Colonic mucosa (tissue), 4 donors: Measurements from ENCODE around the gene MAP3K5. TPM values are rescaled to one million over a fixed set of nuclear protein-coding genes. Genes with fewer than 3 reads are reported as not detected.

ENCODE experiments used
- DNase-seq: peaks from one replicate; pipeline ENCODE4 v3.0.0-alpha.2; 2020
- H3K27ac ChIP-seq: fragments of 200-600 bp; one replicate; pipeline ENCODE4 v1.8.0; 2021
- H3K27me3 ChIP-seq: fragments of 200-600 bp; one replicate; pipeline ENCODE4 v1.8.0; 2021
- H3K36me3 ChIP-seq: fragments of 200-600 bp; one replicate; pipeline ENCODE4 v1.8.0; 2021
- H3K4me1 ChIP-seq: fragments of 200-600 bp; one replicate; pipeline ENCODE4 v1.8.0; 2021; ENCODE audit warnings: mild to moderate bottlenecking
- H3K4me3 ChIP-seq: fragments of 200-600 bp; one replicate; pipeline ENCODE4 v1.8.0; 2021
- H3K9ac ChIP-seq, 2 donors: one replicate each; pipeline ENCODE4 v1.7.0; 2013; ENCODE audit warnings: control low read depth in 2 of 2, low read depth in 2 of 2, low read length in 2 of 2
- H3K9me3 ChIP-seq: fragments of 200-600 bp; one replicate; pipeline ENCODE4 v1.8.0; 2021
- intact Hi-C: fragments of 100-400 bp; cut with DNase I; formaldehyde crosslinking; loops from one replicate; pipeline ENCODE4 v1.14.1; 2022
- total RNA-seq, 2 donors: library from RNA; stranded (reverse); fragmentation: NEBNext Ultra II Directional in 1 of 2; extraction: Animal tissue kit (Norgen Biotek cat#: 25700) in 1 of 2; gene quantifications; one replicate each; pipeline ENCODE4 v1.2.1, GENCODE V29; 2021
- TF ChIP-seq, protein P1 (sequence below): fragments of 200-600 bp; IDR thresholded peaks from one replicate; pipeline ENCODE4 v1.8.0; 2022; ENCODE audit warnings: antibody characterized with exemption, mild to moderate bottlenecking
- donor health status: healthy.
- donor health status: DM: no; HTN: no; CAD: no.
- donor health status: DM: no; HTN: no; CAD: no.

Gene MAP3K5
- total RNA-seq, 2 donors from 2014 or later: 15.3 to 17.1 TPM

DNA sequence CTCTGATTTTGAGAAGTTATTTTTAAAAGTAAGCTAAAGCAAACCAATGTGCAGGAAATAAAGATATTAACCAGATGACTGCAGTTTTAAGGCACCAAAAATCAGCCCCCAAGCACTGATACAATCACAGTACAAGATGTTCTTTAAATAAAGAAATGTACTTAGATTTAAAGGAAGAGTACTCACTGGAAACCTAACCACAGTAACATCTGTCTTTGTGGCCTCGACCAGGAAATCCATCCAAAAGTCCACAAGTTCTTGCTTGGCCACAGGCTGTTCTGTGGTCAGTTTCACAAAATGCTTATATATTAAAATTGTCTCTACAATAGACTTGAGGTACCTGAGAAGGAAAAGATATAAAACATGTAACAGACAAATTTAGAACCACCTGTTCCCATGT is 136.2 kb downstream of the MAP3K5 start:
- no peak overlapping the region for H3K4me3 ChIP-seq
- H3K9ac ChIP-seq: no peak overlapping the region
- no peak overlapping the region for H3K27ac ChIP-seq
- intact Hi-C loops: no loop called here
- no peaks in the 10 kb centered on the region for H3K36me3 ChIP-seq
- TF ChIP-seq, protein P1, sequence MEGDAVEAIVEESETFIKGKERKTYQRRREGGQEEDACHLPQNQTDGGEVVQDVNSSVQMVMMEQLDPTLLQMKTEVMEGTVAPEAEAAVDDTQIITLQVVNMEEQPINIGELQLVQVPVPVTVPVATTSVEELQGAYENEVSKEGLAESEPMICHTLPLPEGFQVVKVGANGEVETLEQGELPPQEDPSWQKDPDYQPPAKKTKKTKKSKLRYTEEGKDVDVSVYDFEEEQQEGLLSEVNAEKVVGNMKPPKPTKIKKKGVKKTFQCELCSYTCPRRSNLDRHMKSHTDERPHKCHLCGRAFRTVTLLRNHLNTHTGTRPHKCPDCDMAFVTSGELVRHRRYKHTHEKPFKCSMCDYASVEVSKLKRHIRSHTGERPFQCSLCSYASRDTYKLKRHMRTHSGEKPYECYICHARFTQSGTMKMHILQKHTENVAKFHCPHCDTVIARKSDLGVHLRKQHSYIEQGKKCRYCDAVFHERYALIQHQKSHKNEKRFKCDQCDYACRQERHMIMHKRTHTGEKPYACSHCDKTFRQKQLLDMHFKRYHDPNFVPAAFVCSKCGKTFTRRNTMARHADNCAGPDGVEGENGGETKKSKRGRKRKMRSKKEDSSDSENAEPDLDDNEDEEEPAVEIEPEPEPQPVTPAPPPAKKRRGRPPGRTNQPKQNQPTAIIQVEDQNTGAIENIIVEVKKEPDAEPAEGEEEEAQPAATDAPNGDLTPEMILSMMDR: no peak
- no peak for DNase-seq
- H3K9me3 ChIP-seq: no peaks in the 10 kb centered on the region
- H3K27me3 ChIP-seq: no peaks in the 10 kb centered on the region
- peaks cover 8% of the 10 kb centered on the region for H3K4me1 ChIP-seq

DNA sequence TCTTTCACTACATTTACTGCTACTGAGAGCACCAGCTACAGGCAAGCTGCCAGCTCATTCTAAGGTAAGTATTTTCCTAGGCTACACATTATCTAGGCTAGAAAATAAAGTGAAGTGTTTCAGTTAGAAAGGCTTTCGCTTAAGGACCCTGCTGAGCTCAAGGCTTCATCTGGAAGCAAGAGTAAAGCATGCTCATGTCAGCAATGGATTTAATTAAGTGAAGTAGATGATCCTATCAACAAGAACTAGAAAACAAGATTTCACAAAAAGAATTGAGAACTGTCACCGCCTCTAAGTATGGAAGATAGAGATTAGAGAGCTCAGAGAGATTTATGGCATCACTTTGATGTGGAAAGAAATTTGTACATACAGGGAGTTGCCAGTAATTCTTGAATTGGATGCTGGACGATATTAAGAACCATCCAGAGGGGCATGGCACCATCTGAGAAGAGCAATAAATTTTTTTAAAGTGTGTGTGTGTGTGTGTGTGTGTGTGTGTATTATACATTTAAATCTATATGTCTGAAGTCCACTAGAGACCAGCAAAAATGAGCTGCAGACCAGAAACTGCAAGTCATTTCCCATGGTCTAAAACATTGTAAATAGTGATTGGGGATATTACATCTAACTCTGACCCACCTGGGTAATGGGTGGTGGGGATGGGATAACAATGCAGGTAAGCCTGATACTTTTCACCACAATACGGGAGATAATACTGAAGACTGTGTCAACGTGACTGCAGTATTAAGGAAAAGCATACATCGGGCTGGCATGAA is 136.8 kb downstream of the MAP3K5 start:
- no peaks in the 10 kb centered on the region for H3K27me3 ChIP-seq
- no peak overlapping the region for H3K27ac ChIP-seq
- H3K9ac ChIP-seq: no peak overlapping the region
- intact Hi-C loops: no loop called here
- no peaks in the 10 kb centered on the region for H3K36me3 ChIP-seq
- H3K4me1 ChIP-seq: peaks cover 8% of the 10 kb centered on the region
- H3K9me3 ChIP-seq: no peaks in the 10 kb centered on the region
- TF ChIP-seq, protein P1: no peak
- no peak for DNase-seq
- no peak overlapping the region for H3K4me3 ChIP-seq

DNA sequence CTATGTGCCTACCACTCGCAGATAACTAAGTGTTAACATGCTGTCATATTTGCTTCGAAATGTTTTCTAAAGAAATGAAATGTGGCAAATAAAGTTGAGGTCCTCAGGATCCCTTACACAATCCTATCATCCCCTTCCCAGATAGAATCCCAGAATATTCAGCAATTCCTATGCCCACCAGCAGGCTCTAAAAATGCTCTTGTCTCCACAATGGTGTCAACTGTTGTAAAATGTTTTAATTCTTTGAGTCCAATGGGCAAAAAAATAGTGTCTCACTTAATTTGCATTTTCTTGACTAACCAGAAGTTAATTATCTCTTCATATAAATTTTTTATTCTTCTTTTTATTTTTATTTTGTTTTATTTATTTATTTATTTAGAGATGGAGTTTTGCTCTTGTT is 138.2 kb downstream of the MAP3K5 start:
- intact Hi-C loops: no loop called here
- no peaks in the 10 kb centered on the region for H3K36me3 ChIP-seq
- no peak for DNase-seq

DNA sequence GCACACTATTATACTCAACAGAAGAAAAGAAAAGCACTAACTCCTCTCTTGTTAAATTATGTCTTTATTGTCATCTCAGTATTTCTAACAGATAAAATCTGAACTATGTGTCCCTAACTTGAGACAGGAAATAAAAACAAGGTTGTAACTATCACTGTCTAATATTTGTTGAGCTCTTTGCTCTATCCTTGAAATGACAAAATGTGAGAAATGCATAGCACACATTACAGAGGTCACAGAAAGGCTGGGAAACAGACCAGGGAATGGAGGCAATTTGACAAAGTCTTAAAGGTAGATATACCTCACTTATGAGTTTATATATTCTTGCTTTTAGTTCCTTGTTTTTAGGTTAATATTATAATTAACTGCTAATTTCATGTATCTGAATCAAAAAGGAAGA is 139.6 kb downstream of the MAP3K5 start:
- Histone ChIP-seq H3K4me3 (no peak overlapping the region), H3K36me3 (no peaks in the 10 kb centered on the region), H3K9ac (no peak overlapping the region), H3K9me3 (no peaks in the 10 kb centered on the region), H3K4me1 (peaks cover 4% of the 10 kb centered on the region), H3K27ac (no peak overlapping the region), H3K27me3 (no peaks in the 10 kb centered on the region)
- no peak for DNase-seq
- intact Hi-C loops: no loop called here
- TF ChIP-seq, protein P1: no peak

More for the DNA sequence above, 138.2 kb downstream of the MAP3K5 start:
- H3K4me1 ChIP-seq: peaks cover 8% of the 10 kb centered on the region
- TF ChIP-seq, protein P1: no peak
- no peak overlapping the region for H3K9ac ChIP-seq
- no peaks in the 10 kb centered on the region for H3K27me3 ChIP-seq
- no peak overlapping the region for H3K27ac ChIP-seq
- no peaks in the 10 kb centered on the region for H3K9me3 ChIP-seq
- H3K4me3 ChIP-seq: no peak overlapping the region

DNA sequence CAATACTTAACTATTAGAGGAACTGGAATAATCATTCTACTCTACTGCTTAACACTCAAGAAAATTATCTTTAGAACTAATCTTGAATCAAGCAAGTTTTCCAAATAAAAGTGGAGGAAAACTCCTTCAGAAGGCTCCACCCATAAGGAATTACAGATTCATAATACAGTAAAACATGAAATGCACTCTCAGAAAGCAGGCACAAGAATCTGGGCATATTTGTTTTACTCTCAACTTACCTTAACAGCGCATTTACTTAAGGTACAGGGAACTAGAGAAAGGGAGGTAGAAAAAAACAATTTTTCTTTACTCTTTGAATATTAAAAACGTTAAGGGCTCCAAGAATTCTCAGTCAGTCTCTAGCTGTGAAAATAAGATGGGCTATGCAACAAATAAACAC is 140.3 kb downstream of the MAP3K5 start:
- no peak for DNase-seq
- Histone ChIP-seq H3K4me3 (no peak overlapping the region), H3K27me3 (no peaks in the 10 kb centered on the region), H3K9me3 (no peaks in the 10 kb centered on the region), H3K27ac (no peak overlapping the region), H3K9ac (no peak overlapping the region), H3K36me3 (no peaks in the 10 kb centered on the region), H3K4me1 (no peaks in the 10 kb centered on the region)
- TF ChIP-seq, protein P1: no peak
- intact Hi-C loops: no loop called here
